Stomach (tissue), 4 donors: ENCODE results near the gene ASTN2.

Source experiments
- EP300 ChIP-seq: sonication (generic); formaldehyde crosslinking; IDR thresholded peaks from one replicate; pipeline ENCODE4 v1.6.1; 2017; ENCODE audit warnings: antibody characterized with exemption
- POLR2A ChIP-seq, 4 donors: fragments of 450-650 bp; IDR thresholded peaks; one replicate each; pipeline ENCODE4 v1.6.1; 2016; ENCODE audit warnings: antibody characterized with exemption in 4 of 4, control low read depth in 2 of 4, mild to moderate bottlenecking in 1 of 4, moderate library complexity in 1 of 4
- POLR2AphosphoS5 ChIP-seq, 3 donors: sonication (generic); formaldehyde crosslinking; IDR thresholded peaks; one replicate each; pipeline ENCODE4 v1.6.1; 2016; ENCODE audit warnings: antibody characterized with exemption in 3 of 3
- TF ChIP-seq, protein P1 (sequence below), 7 experiments: fragments of 450-650 bp in 4 of 7; fragments of 200-600 bp in 3 of 7; sonication (generic) in 3 of 7; IDR thresholded peaks; one replicate each; pipeline ENCODE4 v1.5.1; 2016 to 2019; ENCODE audit warnings: antibody characterized with exemption in 7 of 7, control low read depth in 2 of 7, mild to moderate bottlenecking in 1 of 7

- TF ChIP-seq, protein P1, sequence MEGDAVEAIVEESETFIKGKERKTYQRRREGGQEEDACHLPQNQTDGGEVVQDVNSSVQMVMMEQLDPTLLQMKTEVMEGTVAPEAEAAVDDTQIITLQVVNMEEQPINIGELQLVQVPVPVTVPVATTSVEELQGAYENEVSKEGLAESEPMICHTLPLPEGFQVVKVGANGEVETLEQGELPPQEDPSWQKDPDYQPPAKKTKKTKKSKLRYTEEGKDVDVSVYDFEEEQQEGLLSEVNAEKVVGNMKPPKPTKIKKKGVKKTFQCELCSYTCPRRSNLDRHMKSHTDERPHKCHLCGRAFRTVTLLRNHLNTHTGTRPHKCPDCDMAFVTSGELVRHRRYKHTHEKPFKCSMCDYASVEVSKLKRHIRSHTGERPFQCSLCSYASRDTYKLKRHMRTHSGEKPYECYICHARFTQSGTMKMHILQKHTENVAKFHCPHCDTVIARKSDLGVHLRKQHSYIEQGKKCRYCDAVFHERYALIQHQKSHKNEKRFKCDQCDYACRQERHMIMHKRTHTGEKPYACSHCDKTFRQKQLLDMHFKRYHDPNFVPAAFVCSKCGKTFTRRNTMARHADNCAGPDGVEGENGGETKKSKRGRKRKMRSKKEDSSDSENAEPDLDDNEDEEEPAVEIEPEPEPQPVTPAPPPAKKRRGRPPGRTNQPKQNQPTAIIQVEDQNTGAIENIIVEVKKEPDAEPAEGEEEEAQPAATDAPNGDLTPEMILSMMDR (IDR thresholded peaks at IDR 0.05): no peak
- TF ChIP-seq POLR2A (IDR thresholded peaks at IDR 0.05): no peak
- TF ChIP-seq POLR2AphosphoS5 (IDR thresholded peaks at IDR 0.05): no peak
- no peak for TF ChIP-seq EP300
Measured at GRCh38 chr9:116875576-116875975, 539.3 kb downstream of the ASTN2 start.
